Cardiac muscle cell (in vitro differentiated cells and primary cell): ENCODE results near the gene LTA4H. TPM values are rescaled to one million over a fixed set of nuclear protein-coding genes. Genes with fewer than 3 reads are reported as not detected.
A peak's percentile ranks its signal among the peaks of the same experiment; 100 is the strongest.
"Not testable (repeated sequence)": the region's sequence is repeated elsewhere in the genome, so short reads cannot be mapped to it uniquely, and the experiment has no call there.

ENCODE experiments used
- DNase-seq, 2 donors: peaks; one replicate each; pipeline versions ENCODE4 v3.0.0 to v3.0.0-alpha.2; 2010 to 2017; ENCODE audit warnings: low read depth in 1 of 2, low spot score in 1 of 2
- H3K27ac ChIP-seq: fragments of 200-600 bp; sonication (generic); 2 replicates; pipeline ENCODE4 v1.5.1; 2016
- H3K27me3 ChIP-seq: fragments of 200-600 bp; sonication (generic); 2 replicates; pipeline ENCODE4 v1.6.0; 2016; ENCODE audit warnings: control low read depth
- H3K36me3 ChIP-seq: fragments of 200-600 bp; sonication (generic); 2 replicates; pipeline ENCODE4 v1.5.1; 2016; ENCODE audit warnings: control low read depth
- H3K4me1 ChIP-seq: fragments of 200-600 bp; sonication (generic); 2 replicates; pipeline ENCODE4 v1.8.1; 2017; ENCODE audit warnings: low read depth, mild to moderate bottlenecking, mixed run types
- H3K4me3 ChIP-seq: fragments of 200-600 bp; sonication (generic); 2 replicates; pipeline ENCODE4 v1.5.1; 2016; ENCODE audit warnings: mild to moderate bottlenecking
- H3K9me3 ChIP-seq: fragments of 200-600 bp; sonication (generic); 2 replicates; pipeline ENCODE4 v1.5.1; 2017; ENCODE audit warnings: low read depth, mild to moderate bottlenecking, control low read depth
- polyA plus RNA-seq: library from polyadenylated mRNA; unstranded; fragments of >200 nt; fragmentation: Nextera tagmentation; extraction: Ambion mirVana; gene quantifications from 2 replicates; pipeline ENCODE4 v1.2.1, GENCODE V29; 2016
- total RNA-seq: library from RNA; depleted of rRNA; stranded (reverse); fragments of >200 nt; gene quantifications from 2 replicates; pipeline ENCODE4 v1.2.3, GENCODE V29; 2016
- TF ChIP-seq, protein P1 (sequence below): IDR thresholded peaks from 2 replicates; pipeline ENCODE4 v1.5.1; 2012; ENCODE audit warnings: low read depth, mild to moderate bottlenecking, low read length

LTA4H gene
- total and polyA plus RNA-seq, 2 experiments from 2014 or later: 64.6 to 109 TPM

GRCh38 chr12:95976416-95976832 lies 59.0 kb downstream of the LTA4H start:
- TF ChIP-seq, protein P1, sequence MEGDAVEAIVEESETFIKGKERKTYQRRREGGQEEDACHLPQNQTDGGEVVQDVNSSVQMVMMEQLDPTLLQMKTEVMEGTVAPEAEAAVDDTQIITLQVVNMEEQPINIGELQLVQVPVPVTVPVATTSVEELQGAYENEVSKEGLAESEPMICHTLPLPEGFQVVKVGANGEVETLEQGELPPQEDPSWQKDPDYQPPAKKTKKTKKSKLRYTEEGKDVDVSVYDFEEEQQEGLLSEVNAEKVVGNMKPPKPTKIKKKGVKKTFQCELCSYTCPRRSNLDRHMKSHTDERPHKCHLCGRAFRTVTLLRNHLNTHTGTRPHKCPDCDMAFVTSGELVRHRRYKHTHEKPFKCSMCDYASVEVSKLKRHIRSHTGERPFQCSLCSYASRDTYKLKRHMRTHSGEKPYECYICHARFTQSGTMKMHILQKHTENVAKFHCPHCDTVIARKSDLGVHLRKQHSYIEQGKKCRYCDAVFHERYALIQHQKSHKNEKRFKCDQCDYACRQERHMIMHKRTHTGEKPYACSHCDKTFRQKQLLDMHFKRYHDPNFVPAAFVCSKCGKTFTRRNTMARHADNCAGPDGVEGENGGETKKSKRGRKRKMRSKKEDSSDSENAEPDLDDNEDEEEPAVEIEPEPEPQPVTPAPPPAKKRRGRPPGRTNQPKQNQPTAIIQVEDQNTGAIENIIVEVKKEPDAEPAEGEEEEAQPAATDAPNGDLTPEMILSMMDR: no peak
- Histone ChIP-seq H3K4me3 (no peak overlapping the region), H3K36me3 (no peaks in the 10 kb centered on the region), H3K4me1 (peaks cover 16% of the 10 kb centered on the region), H3K9me3 (no peaks in the 10 kb centered on the region), H3K27ac (no peak overlapping the region), H3K27me3 (no peaks in the 10 kb centered on the region)
- peak in 1 of 2 donors; percentile 31 for DNase-seq

DNA sequence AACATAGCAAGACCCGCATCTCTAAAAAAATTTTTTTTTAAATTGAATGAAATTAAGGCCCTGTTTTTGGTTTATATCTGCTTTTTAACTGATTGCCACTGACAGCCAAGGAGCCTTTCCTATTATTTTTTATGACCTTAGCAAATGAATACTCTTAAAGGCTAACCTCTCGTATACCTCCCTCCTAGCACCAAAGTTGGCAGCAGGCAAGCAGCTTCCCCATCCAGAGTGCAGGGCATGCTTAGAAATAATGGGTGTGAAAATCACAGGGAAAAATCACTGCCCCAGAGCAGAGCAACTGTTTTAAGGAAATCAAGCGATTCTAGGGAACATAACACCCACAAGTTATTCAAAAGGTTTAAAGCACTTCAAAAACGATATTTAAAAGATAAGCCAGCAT lies 59.9 kb downstream of the LTA4H start:
- H3K27me3 ChIP-seq: no peaks in the 10 kb centered on the region
- TF ChIP-seq, protein P1: no peak
- H3K27ac ChIP-seq: no peak overlapping the region
- H3K9me3 ChIP-seq: no peaks in the 10 kb centered on the region
- H3K36me3 ChIP-seq: no peaks in the 10 kb centered on the region
- no peak overlapping the region for H3K4me3 ChIP-seq
- no peak for DNase-seq
- peaks cover 16% of the 10 kb centered on the region for H3K4me1 ChIP-seq

- no peak for DNase-seq
- Histone ChIP-seq H3K36me3 (no peaks in the 10 kb centered on the region), H3K4me3 (no peak overlapping the region), H3K27ac (no peak overlapping the region), H3K9me3 (no peaks in the 10 kb centered on the region), H3K27me3 (no peaks in the 10 kb centered on the region), H3K4me1 (peaks cover 16% of the 10 kb centered on the region)
- TF ChIP-seq, protein P1: no peak
Observed at GRCh38 chr12:95974358-95974757, 61.0 kb downstream of the LTA4H start.

DNA sequence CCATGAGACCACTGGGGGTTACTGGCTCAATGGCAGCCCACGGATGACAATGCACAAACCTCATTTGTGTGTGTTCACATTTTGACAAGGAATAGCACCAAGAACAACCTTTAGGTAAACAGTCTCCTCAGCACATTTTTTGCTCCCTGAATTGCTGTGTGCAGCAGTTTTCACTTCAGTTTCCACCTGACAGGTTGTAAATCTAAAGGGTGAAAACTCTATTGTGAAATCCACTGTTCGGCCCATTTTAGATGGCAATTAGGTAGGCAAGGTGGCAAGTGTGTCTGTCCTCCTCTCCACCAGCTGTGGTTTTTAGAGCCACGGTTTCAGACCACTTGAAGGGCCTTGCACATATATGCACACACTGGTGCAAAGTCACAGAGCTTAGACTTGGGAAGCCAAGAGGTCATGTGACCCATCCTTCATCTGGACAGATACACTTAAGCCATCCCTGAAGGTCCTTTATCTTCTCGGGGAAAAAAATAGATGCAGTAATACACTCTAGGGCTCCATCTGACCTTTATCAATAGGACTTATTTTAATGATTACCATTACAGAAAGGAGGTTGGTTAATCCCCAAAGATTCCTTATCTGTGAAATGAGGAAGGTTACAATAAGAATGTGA lies 62.4 kb downstream of the LTA4H start:
- peak overlapping the region; percentile 60 for H3K27ac ChIP-seq
- no peaks in the 10 kb centered on the region for H3K27me3 ChIP-seq
- no peaks in the 10 kb centered on the region for H3K36me3 ChIP-seq
- H3K9me3 ChIP-seq: no peaks in the 10 kb centered on the region
- H3K4me1 ChIP-seq: peaks cover 16% of the 10 kb centered on the region
- TF ChIP-seq, protein P1: no peak
- no peak overlapping the region for H3K4me3 ChIP-seq
- DNase-seq: peak in 1 of 2 donors; percentile 11

DNA sequence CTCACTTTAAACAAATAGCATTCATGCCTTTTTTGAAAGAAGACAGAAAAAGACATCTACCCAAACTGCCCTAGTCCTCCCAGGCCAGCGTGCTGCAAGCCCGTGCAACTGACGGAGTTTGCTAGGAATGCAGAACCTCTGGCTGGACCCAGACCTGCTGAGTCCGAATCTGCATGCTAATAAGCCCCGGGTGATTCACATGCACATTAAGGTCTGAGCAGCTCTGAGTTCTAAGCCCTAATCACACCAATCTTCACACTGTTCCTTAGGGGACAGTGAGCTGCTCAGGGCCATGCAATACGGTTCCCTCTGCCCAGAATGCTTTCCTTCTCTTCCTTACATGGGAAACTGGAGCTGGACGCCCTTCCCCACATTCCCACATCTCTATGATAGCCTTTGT lies 64.5 kb downstream of the LTA4H start:
- Histone ChIP-seq H3K9me3 (no peaks in the 10 kb centered on the region), H3K36me3 (no peaks in the 10 kb centered on the region), H3K27ac (no peak overlapping the region), H3K4me3 (no peak overlapping the region), H3K4me1 (peaks cover 16% of the 10 kb centered on the region), H3K27me3 (no peaks in the 10 kb centered on the region)
- TF ChIP-seq, protein P1: no peak
- DNase-seq: no peak

GRCh38 chr12:95969116-95969515 lies 66.3 kb downstream of the LTA4H start:
- not testable (repeated sequence) for H3K4me3 ChIP-seq, H3K27me3 ChIP-seq, H3K9me3 ChIP-seq, H3K27ac ChIP-seq, DNase-seq, H3K36me3 ChIP-seq
- H3K4me1 ChIP-seq: peaks cover 22% of the 10 kb centered on the region
